H1 (cell line): Measurements from ENCODE around the gene FITM2. TPM values are rescaled to one million over a fixed set of nuclear protein-coding genes. Genes with fewer than 3 reads are reported as not detected.

Experiments
- BACH1 ChIP-seq: IDR thresholded peaks from 2 replicates; pipeline ENCODE4 v1.6.1; 2012; ENCODE audit warnings: low read length, improper control_type of control experiment
- CBX5 ChIP-seq: fragments of 300-800, 300-1000 bp; sonication (generic); IDR thresholded peaks from 2 replicates; pipeline ENCODE4 v1.7.1; 2016; ENCODE audit warnings: antibody characterized with exemption, low read length, low read depth
- CTCF ChIP-seq, 3 experiments: IDR thresholded peaks; 1 replicate in 2 of 3; 2 replicates in 1 of 3; pipeline versions ENCODE4 v1.5.1 to v1.6.1; 2011; ENCODE audit warnings: low read length in 3 of 3, mild to moderate bottlenecking in 3 of 3, inconsistent platforms in 2 of 3, low read depth in 1 of 3, moderate library complexity in 1 of 3; ENCODE audit not compliant: insufficient read depth in 1 of 3; ENCODE audit errors: control extremely low read depth in 1 of 3
- E2F6 ChIP-seq: IDR thresholded peaks from 2 replicates; pipeline ENCODE4 v1.6.1; 2012; ENCODE audit warnings: inconsistent platforms
- EGR1 ChIP-seq: IDR thresholded peaks from 2 replicates; pipeline ENCODE4 v1.6.1; 2011; ENCODE audit warnings: low read depth, low read length, borderline replicate concordance
- FOSL1 ChIP-seq: IDR thresholded peaks from 2 replicates; pipeline ENCODE4 v1.6.1; 2011; ENCODE audit warnings: mild to moderate bottlenecking, low read depth, low read length, moderate library complexity; ENCODE audit not compliant: insufficient read depth
- GABPA ChIP-seq: IDR thresholded peaks from 2 replicates; pipeline ENCODE4 v1.6.1; 2011; ENCODE audit warnings: mild to moderate bottlenecking, low read length, moderate library complexity, borderline replicate concordance; ENCODE audit not compliant: insufficient read depth
- HDAC6 ChIP-seq: IDR thresholded peaks from one replicate; pipeline ENCODE4 v1.7.1; 2012; ENCODE audit warnings: low read depth, mild to moderate bottlenecking, inconsistent platforms, low read length, moderate library complexity
- JUN ChIP-seq: IDR thresholded peaks from 2 replicates; pipeline ENCODE4 v1.6.1; 2011; ENCODE audit warnings: low read depth, mild to moderate bottlenecking, improper control_type of control experiment, low read length
- NANOG ChIP-seq: IDR thresholded peaks from 2 replicates; pipeline ENCODE4 v1.6.1; 2011; ENCODE audit warnings: low read length, low read depth, mild to moderate bottlenecking, inconsistent platforms; ENCODE audit not compliant: insufficient read depth, poor library complexity, severe bottlenecking
- RNF2 ChIP-seq: fragments of 200-900, 300-1000 bp; sonication (generic); IDR thresholded peaks from 2 replicates; pipeline ENCODE4 v1.7.1; 2016; ENCODE audit warnings: borderline replicate concordance, low read depth, mild to moderate bottlenecking, antibody characterized with exemption, low read length; ENCODE audit not compliant: poor library complexity, severe bottlenecking; ENCODE audit errors: missing control alignments
- RXRA ChIP-seq: IDR thresholded peaks from 2 replicates; pipeline ENCODE4 v1.6.1; 2011; ENCODE audit warnings: low read depth, mild to moderate bottlenecking, low read length, moderate library complexity; ENCODE audit not compliant: insufficient read depth
- SIRT6 ChIP-seq: IDR thresholded peaks from one replicate; pipeline ENCODE4 v1.7.1; 2012; ENCODE audit warnings: low read length, inconsistent platforms
- SRF ChIP-seq: IDR thresholded peaks from 2 replicates; pipeline ENCODE4 v1.6.1; 2011; ENCODE audit warnings: mild to moderate bottlenecking, low read depth, low read length, moderate library complexity
- USF2 ChIP-seq: IDR thresholded peaks from 2 replicates; pipeline ENCODE4 v1.6.1; 2011; ENCODE audit warnings: low read length, improper control_type of control experiment
- polyA plus RNA-seq, 7 experiments: library from polyadenylated mRNA; depleted of rRNA in 3 of 7; stranded (reverse) in 5 of 7; unstranded in 2 of 7; fragments of >200 nt in 5 of 7; fragments of 200-250 nt in 2 of 7; gene quantifications; 1 replicate in 5 of 7; 2 replicates in 1 of 7; 4 replicates in 1 of 7; pipeline versions ENCODE4 v1.2.1 to v1.2.3, GENCODE V29; 2011 to 2013; ENCODE audit warnings: missing spikeins in 2 of 7, mixed read lengths in 2 of 7
- total RNA-seq: library from RNA; stranded (reverse); fragmentation: NEBNext Ultra II Directional; extraction: Animal tissue kit (Norgen Biotek cat#: 25700); gene quantifications from 2 replicates; pipeline ENCODE4 v1.2.1, GENCODE V29; 2021

The FITM2 gene
- total and polyA plus RNA-seq, 2 of the 8 experiments (the other 6 are each of a cell fraction or from before 2014, with no cell fraction given): 1.1 to 2.1 TPM

GRCh38 chr20:44271915-44272663 lies 38.9 kb downstream of the FITM2 start (continued):
- no peak for TF ChIP-seq FOSL1
- no peak for TF ChIP-seq BACH1
- no peak for TF ChIP-seq CBX5
- TF ChIP-seq CTCF (IDR thresholded peaks at IDR 0.05; ENCODE audit: control extremely low read depth in 1 of 3, insufficient read depth in 1 of 3, low read depth in 1 of 3, low read length in 3 of 3): peak; percentile 70 to 93 (median 84)
- no peak for TF ChIP-seq EGR1
- TF ChIP-seq USF2: no peak
- peak; percentile 92 for TF ChIP-seq NANOG
- no peak for TF ChIP-seq E2F6
- TF ChIP-seq GABPA: no peak
- no peak for TF ChIP-seq JUN
- no peak for TF ChIP-seq RXRA
- no peak for TF ChIP-seq RNF2
- TF ChIP-seq SIRT6: no peak
- no peak for TF ChIP-seq HDAC6
- no peak for TF ChIP-seq SRF
